HG03354 (cell line): Measurements from ENCODE around the gene GRK1.

Experiments
- ATAC-seq: cut with Tn5 transposase; IDR thresholded peaks from one replicate; pipeline ENCODE4 v1.9.1; 2021; ENCODE audit warnings: mild to moderate bottlenecking; ENCODE audit not compliant: unreplicated experiment, poor library complexity, severe bottlenecking

GRK1 gene

DNA sequence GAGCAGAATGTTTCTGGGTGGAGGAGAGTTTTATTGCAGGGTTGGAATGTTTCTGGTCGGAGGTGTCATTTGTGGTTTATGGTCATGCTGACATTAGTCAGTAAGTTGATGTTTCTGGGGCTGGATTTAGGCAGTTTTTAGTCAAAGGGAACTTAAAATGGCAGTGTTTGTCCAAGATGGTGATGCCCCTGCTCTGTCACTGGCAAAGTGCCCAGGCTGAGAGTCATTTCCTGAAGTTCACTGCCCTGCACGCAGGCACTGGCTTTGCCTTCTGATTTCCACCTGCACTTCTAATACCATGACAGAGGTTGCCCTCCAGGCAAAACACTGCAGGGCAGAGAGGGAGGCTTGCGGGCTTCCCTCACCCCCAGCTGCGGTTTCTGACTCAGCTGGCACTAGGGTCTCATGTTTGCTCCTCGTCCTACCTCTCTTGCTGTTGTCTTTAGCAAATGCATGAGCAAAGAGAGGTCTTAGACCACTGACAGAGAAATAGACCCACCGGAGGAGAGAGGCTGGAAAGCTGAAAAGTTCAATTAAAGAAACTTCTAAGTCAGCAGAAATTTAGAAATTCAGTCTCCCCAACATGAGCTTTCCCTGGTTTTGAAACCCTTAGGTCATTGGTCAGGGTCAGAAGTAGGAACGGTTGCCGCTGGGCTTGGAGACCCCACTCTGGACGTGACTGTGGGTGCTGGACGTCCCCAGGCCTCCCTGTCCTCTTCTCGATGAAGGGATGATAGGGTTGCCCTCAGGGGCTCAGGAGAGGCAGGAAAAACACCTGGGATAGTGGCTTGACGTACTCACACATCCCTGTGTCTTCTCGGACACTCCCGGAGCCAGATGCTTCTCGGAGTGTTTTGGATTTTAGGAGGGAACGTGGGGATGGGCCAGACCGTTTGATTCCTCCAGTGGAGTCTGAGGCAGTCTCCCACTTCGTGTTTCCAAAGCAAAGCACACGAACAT is 118.3 kb downstream of the GRK1 start:
- no peak for ATAC-seq

DNA sequence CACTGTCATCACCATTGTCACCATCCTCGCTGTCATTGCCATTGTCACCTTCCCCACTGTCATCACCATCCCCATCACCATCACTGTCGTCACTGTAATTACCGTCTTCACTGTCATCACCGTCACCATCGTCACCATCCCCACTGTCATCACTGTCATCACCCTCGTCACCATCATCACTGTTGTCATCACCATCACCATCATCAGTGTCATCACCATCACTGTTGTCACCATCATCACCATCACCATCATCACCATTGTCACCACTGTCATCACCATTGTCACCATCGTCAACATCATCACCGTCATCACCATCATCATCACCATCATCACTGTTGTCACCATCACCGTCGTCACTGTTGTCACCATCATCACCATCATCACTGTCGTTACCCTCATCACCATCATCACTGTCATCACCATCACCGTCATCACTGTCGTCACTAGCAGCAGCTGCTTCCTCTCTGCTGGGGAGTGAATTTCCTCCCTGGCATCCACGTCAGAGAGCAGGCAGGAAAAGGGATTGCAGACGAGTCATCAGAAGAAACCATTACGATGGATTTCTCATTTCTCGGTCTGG is 119.3 kb downstream of the GRK1 start:
- ATAC-seq: no peak
